ENCODE data around the gene NBPF3. TPM values are rescaled to one million over a fixed set of nuclear protein-coding genes. Genes with fewer than 3 reads are reported as not detected.
A peak's percentile ranks its signal among the peaks of the same experiment; 100 is the strongest.
"Not testable (repeated sequence)": the region's sequence is repeated elsewhere in the genome, so short reads cannot be mapped to it uniquely, and the experiment has no call there.

NBPF3 gene
- total and polyA plus RNA-seq, 2 donors (not counting 3 experiments of a cell fraction or from before 2014, with no cell fraction given): 3.3 to 6.5 TPM

GRCh38 chr1:21440630-21441125, 741 bp downstream of the NBPF3 start:
- H3K27ac ChIP-seq (ENCODE audit: insufficient read depth, low read depth, low read length); H3K36me3 ChIP-seq (ENCODE audit: control insufficient read depth in 2 of 2, extremely low read depth in 1 of 2, insufficient read depth in 2 of 2, low read length in 2 of 2); dilution Hi-C loops (cut with MboI; ENCODE audit: extremely low pct_ligation_motif_present, low sequenced_read_pairs); POLR2A ChIA-PET; H3K9me1 ChIP-seq (replicated peaks; ENCODE audit: control insufficient read depth, extremely low read depth, insufficient read depth, low read length); H4K20me1 ChIP-seq (replicated peaks; ENCODE audit: control insufficient read depth, extremely low read depth, insufficient read depth, low read length); H3K27me3 ChIP-seq (ENCODE audit: control insufficient read depth in 2 of 2, insufficient read depth in 2 of 2, low read length in 2 of 2); DNase-seq (ENCODE audit: low read depth, low spot score); BruUV-seq (replicated peaks); intact Hi-C loops (cut with micrococcal nuclease); H3K9me3 ChIP-seq (replicated peaks; ENCODE audit: control insufficient read depth, insufficient read depth, low read length); H3K79me2 ChIP-seq (ENCODE audit: control insufficient read depth, insufficient read depth, low read length); FAIRE-seq; H3K4me1 ChIP-seq (ENCODE audit: control insufficient read depth, extremely low read depth, insufficient read depth, low read length); H3K9ac ChIP-seq (replicated peaks; ENCODE audit: extremely low read depth, insufficient read depth, low read length): not testable (repeated sequence)
- CTCF ChIA-PET: interaction anchor here (0.6 kb wide), 1 partner anchor 68 kb away, joined by 4 read pairs; no protein-coding TSS in a partner anchor
- Histone ChIP-seq H2AFZ (ENCODE audit: low read depth, low read length) (peak overlapping the region; percentile 77), H3K4me2 (ENCODE audit: insufficient read depth, low read length) (peak overlapping the region; percentile 52), H3K4me3 (replicated peaks in 1 of 3; ENCODE audit: insufficient read depth in 1 of 3, low read depth in 1 of 3, low read length in 3 of 3) (peak overlapping the region; percentile 5 to 70 (median 35))

GRCh38 chr1:21446647-21447046, 6.7 kb downstream of the NBPF3 start:
- H3K36me3 ChIP-seq (ENCODE audit: control insufficient read depth in 2 of 2, extremely low read depth in 1 of 2, insufficient read depth in 2 of 2, low read length in 2 of 2); H3K9me1 ChIP-seq (replicated peaks; ENCODE audit: control insufficient read depth, extremely low read depth, insufficient read depth, low read length); BruUV-seq (replicated peaks); H3K4me1 ChIP-seq (ENCODE audit: control insufficient read depth, extremely low read depth, insufficient read depth, low read length); dilution Hi-C loops (cut with MboI; ENCODE audit: extremely low pct_ligation_motif_present, low sequenced_read_pairs); H3K9ac ChIP-seq (replicated peaks; ENCODE audit: extremely low read depth, insufficient read depth, low read length); H3K27me3 ChIP-seq (ENCODE audit: control insufficient read depth in 2 of 2, insufficient read depth in 2 of 2, low read length in 2 of 2); FAIRE-seq; POLR2A ChIA-PET; H3K79me2 ChIP-seq (ENCODE audit: control insufficient read depth, insufficient read depth, low read length); H2AFZ ChIP-seq (ENCODE audit: low read depth, low read length); H3K27ac ChIP-seq (ENCODE audit: insufficient read depth, low read depth, low read length); H4K20me1 ChIP-seq (replicated peaks; ENCODE audit: control insufficient read depth, extremely low read depth, insufficient read depth, low read length); DNase-seq (ENCODE audit: low read depth, low spot score); intact Hi-C loops (cut with micrococcal nuclease); H3K9me3 ChIP-seq (replicated peaks; ENCODE audit: control insufficient read depth, insufficient read depth, low read length); CTCF ChIA-PET; H3K4me2 ChIP-seq (ENCODE audit: insufficient read depth, low read length); H3K4me3 ChIP-seq (replicated peaks in 1 of 3; ENCODE audit: insufficient read depth in 1 of 3, low read depth in 1 of 3, low read length in 3 of 3): not testable (repeated sequence)

GRCh38 chr1:21447311-21447710, 7.4 kb downstream of the NBPF3 start:
- dilution Hi-C loops (cut with MboI; ENCODE audit: extremely low pct_ligation_motif_present, low sequenced_read_pairs) (no loop called here), intact Hi-C loops (cut with micrococcal nuclease) (no loop called here)
- H3K4me2 ChIP-seq (ENCODE audit: insufficient read depth, low read length): no peak overlapping the region
- no TSS peak for BruUV-seq (replicated peaks)
- H3K9me3 ChIP-seq (replicated peaks; ENCODE audit: control insufficient read depth, insufficient read depth, low read length): no peaks in the 10 kb centered on the region
- no peak overlapping the region for H3K4me3 ChIP-seq (replicated peaks in 1 of 3; ENCODE audit: insufficient read depth in 1 of 3, low read depth in 1 of 3, low read length in 3 of 3)
- FAIRE-seq (no peak), DNase-seq (ENCODE audit: low read depth, low spot score) (no peak)
- H3K36me3 ChIP-seq (ENCODE audit: control insufficient read depth in 2 of 2, extremely low read depth in 1 of 2, insufficient read depth in 2 of 2, low read length in 2 of 2): peaks cover 0 to 2% of the 10 kb centered on the region in 2 experiments
- no peak overlapping the region for H3K9ac ChIP-seq (replicated peaks; ENCODE audit: extremely low read depth, insufficient read depth, low read length)
- no peak overlapping the region for H2AFZ ChIP-seq (ENCODE audit: low read depth, low read length)
- no peaks in the 10 kb centered on the region for H3K9me1 ChIP-seq (replicated peaks; ENCODE audit: control insufficient read depth, extremely low read depth, insufficient read depth, low read length)
- H3K27ac ChIP-seq (ENCODE audit: insufficient read depth, low read depth, low read length): no peak overlapping the region
- no peaks in the 10 kb centered on the region for H3K27me3 ChIP-seq (ENCODE audit: control insufficient read depth in 2 of 2, insufficient read depth in 2 of 2, low read length in 2 of 2)
- ChIA-PET POLR2A (no interaction called here), CTCF (no interaction called here)
- TF ChIP-seq EZH2 (IDR thresholded peaks at IDR 0.05; ENCODE audit: borderline replicate concordance, low read depth, low read length, severe bottlenecking) (no peak), GATA2 (IDR thresholded peaks at IDR 0.05; ENCODE audit: insufficient read depth, insufficient read length, low read depth, low read length) (no peak), FOS (IDR thresholded peaks at IDR 0.05; ENCODE audit: borderline replicate concordance, insufficient read depth, low read length) (no peak), MYC (IDR thresholded peaks at IDR 0.05; ENCODE audit: low read depth, low read length) (no peak), MAX (IDR thresholded peaks at IDR 0.05; ENCODE audit: insufficient read depth, insufficient read length) (no peak), JUN (IDR thresholded peaks at IDR 0.05; ENCODE audit: borderline replicate concordance, insufficient read depth, insufficient read length, low read depth) (no peak), POLR2A (IDR thresholded peaks at IDR 0.05; ENCODE audit: low read depth, low read length) (no peak), CTCF (IDR thresholded peaks at IDR 0.05; ENCODE audit: extremely low read depth in 1 of 2, insufficient read depth in 1 of 2, low read depth in 1 of 2, low read length in 2 of 2) (no peak), POLR2AphosphoS5 (IDR thresholded peaks at IDR 0.05; ENCODE audit: insufficient read depth, low read depth, low read length) (no peak)
- no peaks in the 10 kb centered on the region for H4K20me1 ChIP-seq (replicated peaks; ENCODE audit: control insufficient read depth, extremely low read depth, insufficient read depth, low read length)
- no peaks in the 10 kb centered on the region for H3K79me2 ChIP-seq (ENCODE audit: control insufficient read depth, insufficient read depth, low read length)
- H3K4me1 ChIP-seq (ENCODE audit: control insufficient read depth, extremely low read depth, insufficient read depth, low read length): no peaks in the 10 kb centered on the region
